Lung (tissue), 12 donors: Measurements from ENCODE around the gene RSU1. TPM values are rescaled to one million over a fixed set of nuclear protein-coding genes. Genes with fewer than 3 reads are reported as not detected.

Source experiments
- ATAC-seq: fragments of 200-7000 bp; cut with Tn5 transposase; one replicate; pipeline ENCODE4 v1.9.1; 2020; ENCODE audit warnings: moderate number of reproducible peaks; ENCODE audit not compliant: insufficient read depth, low FRiP score
- DNase-seq, 3 donors: peaks; one replicate each; pipeline ENCODE4 v3.0.0-alpha.2; 2013 to 2017
- H3K27ac ChIP-seq, 2 donors: one replicate each; pipeline ENCODE4 v1.5.1; 2013; ENCODE audit warnings: mild to moderate bottlenecking in 2 of 2, moderate library complexity in 2 of 2, control low read depth in 1 of 2, inconsistent platforms in 1 of 2, low read depth in 1 of 2, low read length in 1 of 2
- H3K27me3 ChIP-seq, 3 donors: one replicate each; pipeline ENCODE4 v1.5.1; 2013; ENCODE audit warnings: low read length in 2 of 3; ENCODE audit not compliant: control insufficient read depth in 3 of 3, insufficient read depth in 3 of 3
- H3K36me3 ChIP-seq, 4 donors: one replicate each; pipeline ENCODE4 v1.5.1; 2013; ENCODE audit warnings: low read length in 4 of 4, mild to moderate bottlenecking in 1 of 4, moderate library complexity in 1 of 4; ENCODE audit not compliant: control insufficient read depth in 4 of 4, insufficient read depth in 4 of 4
- H3K4me1 ChIP-seq, 5 donors: one replicate each; pipeline ENCODE4 v1.5.1; 2013; ENCODE audit warnings: low read length in 5 of 5, mild to moderate bottlenecking in 2 of 5, moderate library complexity in 1 of 5; ENCODE audit not compliant: control insufficient read depth in 5 of 5, insufficient read depth in 5 of 5
- H3K4me3 ChIP-seq: one replicate; pipeline ENCODE4 v1.5.1; 2013; ENCODE audit warnings: mild to moderate bottlenecking, control low read depth, moderate library complexity
- H3K9ac ChIP-seq, 2 donors: one replicate each; pipeline ENCODE4 v1.5.1; 2013; ENCODE audit warnings: low read length in 2 of 2, control low read depth in 1 of 2; ENCODE audit not compliant: insufficient read depth in 1 of 2
- H3K9me3 ChIP-seq, 4 donors: one replicate each; pipeline ENCODE4 v1.5.1; 2013; ENCODE audit warnings: low read length in 3 of 4, mild to moderate bottlenecking in 1 of 4, moderate library complexity in 1 of 4; ENCODE audit not compliant: control insufficient read depth in 4 of 4, insufficient read depth in 3 of 4
- WGBS, 2 donors: extraction: QIAGEN DNeasy Blood & Tissue Kit; methylation state at CpG; one replicate each; pipeline ENCODE4 v1.1.7; 2013; 5-methylcytosine and 5-hydroxymethylcytosine counted together
- polyA plus RNA-seq, 2 donors: library from polyadenylated mRNA; stranded (reverse); fragments of 200-250 nt; gene quantifications; one replicate each; pipeline ENCODE4 v1.2.1, GENCODE V29; 2013
- total RNA-seq, 2 donors: library from RNA; depleted of rRNA in 1 of 2; stranded (reverse); fragments of >200 nt in 1 of 2; gene quantifications; one replicate each; pipeline ENCODE4 v1.2.1, GENCODE V29; 2014 to 2021
- TF ChIP-seq, protein P1 (sequence below): IDR thresholded peaks from 2 replicates; pipeline ENCODE4 v1.5.1; 2012; ENCODE audit warnings: mild to moderate bottlenecking; ENCODE audit errors: control extremely low read depth, extremely low read depth
- donor health status: control.
- donor health status: control.
- donor health status: Bipolar disorder and iron deficiency.
- donor health status: healthy.
- donor health status: DM: yes; HTN: yes; CAD: no.

RSU1 gene
- total and polyA plus RNA-seq, 4 donors = 36.0 to 81.5 (median 57.9) TPM

DNA sequence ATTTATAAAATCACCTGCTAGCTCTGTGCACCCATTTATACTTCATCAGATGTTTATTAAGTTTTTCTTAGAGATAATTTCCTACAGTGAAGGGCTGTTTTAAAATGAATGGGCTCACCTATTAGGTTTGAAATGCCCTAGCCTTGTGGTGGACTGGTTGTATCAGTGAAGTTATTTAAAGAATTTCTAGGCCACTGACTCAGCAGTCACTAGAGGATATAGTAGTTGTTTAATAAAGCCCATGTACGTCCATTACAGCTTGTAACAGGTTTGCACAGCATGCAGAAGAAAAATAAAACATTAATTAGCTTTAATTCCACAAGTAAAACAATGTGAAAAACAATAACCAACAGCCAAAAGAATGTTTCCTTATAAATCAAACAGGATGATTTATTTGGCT lies 128.0 kb downstream of the RSU1 start:
- no peak overlapping the region for H3K9ac ChIP-seq
- H3K27ac ChIP-seq = no peak overlapping the region
- H3K4me3 ChIP-seq = no peak overlapping the region
- 84 to 85% methylated on average over 1 of the region's 1 CpG for WGBS, 2 donors
- H3K9me3 ChIP-seq = no peaks in the 10 kb centered on the region
- no peaks in the 10 kb centered on the region for H3K27me3 ChIP-seq
- no peak for ATAC-seq
- TF ChIP-seq, protein P1, sequence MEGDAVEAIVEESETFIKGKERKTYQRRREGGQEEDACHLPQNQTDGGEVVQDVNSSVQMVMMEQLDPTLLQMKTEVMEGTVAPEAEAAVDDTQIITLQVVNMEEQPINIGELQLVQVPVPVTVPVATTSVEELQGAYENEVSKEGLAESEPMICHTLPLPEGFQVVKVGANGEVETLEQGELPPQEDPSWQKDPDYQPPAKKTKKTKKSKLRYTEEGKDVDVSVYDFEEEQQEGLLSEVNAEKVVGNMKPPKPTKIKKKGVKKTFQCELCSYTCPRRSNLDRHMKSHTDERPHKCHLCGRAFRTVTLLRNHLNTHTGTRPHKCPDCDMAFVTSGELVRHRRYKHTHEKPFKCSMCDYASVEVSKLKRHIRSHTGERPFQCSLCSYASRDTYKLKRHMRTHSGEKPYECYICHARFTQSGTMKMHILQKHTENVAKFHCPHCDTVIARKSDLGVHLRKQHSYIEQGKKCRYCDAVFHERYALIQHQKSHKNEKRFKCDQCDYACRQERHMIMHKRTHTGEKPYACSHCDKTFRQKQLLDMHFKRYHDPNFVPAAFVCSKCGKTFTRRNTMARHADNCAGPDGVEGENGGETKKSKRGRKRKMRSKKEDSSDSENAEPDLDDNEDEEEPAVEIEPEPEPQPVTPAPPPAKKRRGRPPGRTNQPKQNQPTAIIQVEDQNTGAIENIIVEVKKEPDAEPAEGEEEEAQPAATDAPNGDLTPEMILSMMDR = no peak
- peaks cover 0 to 5% (median under 1%) of the 10 kb centered on the region in 4 donors for H3K36me3 ChIP-seq
- no peaks in the 10 kb centered on the region for H3K4me1 ChIP-seq
- DNase-seq = no peak

DNA sequence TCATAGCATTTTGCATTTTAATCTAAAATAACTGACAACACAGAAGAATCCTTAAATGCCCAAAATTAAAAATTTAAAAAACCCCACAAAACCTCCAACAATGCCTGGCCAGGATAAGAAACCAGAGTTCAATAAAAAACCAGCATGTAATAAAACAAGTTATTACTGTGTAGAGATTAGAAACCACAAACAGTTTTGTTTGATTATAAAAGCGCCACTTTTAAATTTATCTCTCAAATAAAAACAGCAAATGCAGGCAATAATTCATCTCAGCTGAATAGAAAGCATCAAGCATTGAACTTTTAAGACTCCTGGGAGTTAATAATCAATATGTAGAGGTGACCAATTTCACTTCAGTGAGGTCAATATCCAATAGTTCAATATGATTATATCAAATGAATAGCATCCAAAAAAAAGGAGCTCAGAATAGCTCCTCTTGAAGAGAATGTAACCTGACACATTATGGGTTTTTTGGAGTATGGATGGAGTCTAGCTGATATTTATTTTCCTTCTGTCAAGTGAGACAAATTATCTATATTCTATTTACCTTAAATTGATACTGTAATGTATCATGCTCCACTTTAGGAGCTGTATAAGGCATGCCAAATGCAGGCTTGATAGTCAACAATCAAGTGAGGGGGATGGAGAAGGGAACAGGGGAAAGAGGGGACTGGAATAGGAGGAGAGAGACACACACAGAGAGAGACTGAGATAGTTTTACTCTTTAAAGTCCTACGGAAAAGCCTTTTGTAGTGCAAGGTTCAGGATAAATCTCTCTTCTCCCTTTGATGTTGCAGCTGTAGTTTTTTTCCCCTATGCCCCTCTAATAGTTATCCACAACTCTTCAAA lies 130.9 kb downstream of the RSU1 start:
- no peaks in the 10 kb centered on the region for H3K27me3 ChIP-seq
- TF ChIP-seq, protein P1 = no peak
- no peak for ATAC-seq
- H3K4me3 ChIP-seq = no peak overlapping the region
- WGBS, 2 donors = 89% methylated on average over 2 of the region's 2 CpGs
- no peak for DNase-seq
- H3K9me3 ChIP-seq = no peaks in the 10 kb centered on the region
- H3K27ac ChIP-seq = no peak overlapping the region
- H3K4me1 ChIP-seq = no peaks in the 10 kb centered on the region
- no peak overlapping the region for H3K9ac ChIP-seq
- H3K36me3 ChIP-seq = peaks cover 0 to 3% (median 0%) of the 10 kb centered on the region in 4 donors

DNA sequence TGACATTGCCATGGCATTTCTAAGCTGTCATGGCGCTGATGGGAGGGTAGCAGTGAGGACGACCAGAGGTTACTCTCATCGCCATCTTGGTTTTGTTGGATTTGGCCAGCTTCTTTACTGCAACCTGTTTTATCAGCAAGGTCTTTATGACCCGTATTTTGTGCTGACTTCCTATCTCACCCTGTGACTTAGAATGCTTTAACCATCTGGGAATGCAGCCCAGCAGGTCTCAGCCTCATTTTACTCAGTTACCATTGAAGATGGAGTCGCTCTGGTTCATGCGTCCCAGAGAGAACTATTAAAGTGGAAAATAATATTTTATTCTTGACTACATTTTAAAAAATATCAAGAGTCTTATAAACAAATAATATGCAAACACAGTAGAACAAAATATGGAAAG lies 131.7 kb downstream of the RSU1 start:
- TF ChIP-seq, protein P1 = no peak
- Histone ChIP-seq H3K4me1 (no peaks in the 10 kb centered on the region), H3K9ac (no peak overlapping the region), H3K36me3 (peaks cover 0 to 3% (median 0%) of the 10 kb centered on the region in 4 donors), H3K27me3 (no peaks in the 10 kb centered on the region), H3K4me3 (no peak overlapping the region), H3K9me3 (no peaks in the 10 kb centered on the region), H3K27ac (no peak overlapping the region)
- no peak for DNase-seq
- WGBS, 2 donors = 94 to 96% methylated on average over 6 of the region's 6 CpGs
- ATAC-seq = no peak

DNA sequence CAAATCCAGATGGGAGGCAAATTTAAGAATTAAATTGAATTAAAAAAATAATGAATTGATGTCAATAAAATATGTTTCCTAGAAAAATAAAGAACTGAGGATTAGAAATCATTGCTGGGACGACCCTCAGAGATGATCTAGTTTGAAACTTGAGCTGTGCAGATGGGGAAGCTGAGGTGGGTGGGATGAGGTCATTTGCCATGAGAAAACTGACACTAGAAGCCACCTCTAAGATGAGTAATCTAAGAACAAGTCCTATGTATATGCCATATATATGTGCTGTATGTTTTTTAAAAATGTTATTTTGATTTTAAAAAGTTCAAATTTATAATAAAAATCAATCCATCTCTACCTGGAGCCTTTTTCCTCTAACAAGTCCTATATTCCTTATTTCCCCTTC lies 135.7 kb downstream of the RSU1 start:
- H3K27ac ChIP-seq = no peak overlapping the region
- 75 to 86% methylated on average over 1 of the region's 1 CpG for WGBS, 2 donors
- no peaks in the 10 kb centered on the region for H3K27me3 ChIP-seq
- H3K36me3 ChIP-seq = peaks cover 0 to 1% (median 0%) of the 10 kb centered on the region in 4 donors
- TF ChIP-seq, protein P1 = no peak
- no peak for ATAC-seq
- no peak overlapping the region for H3K9ac ChIP-seq
- no peaks in the 10 kb centered on the region for H3K9me3 ChIP-seq
- no peak for DNase-seq
- H3K4me1 ChIP-seq = no peaks in the 10 kb centered on the region
- no peak overlapping the region for H3K4me3 ChIP-seq
